ENCODE results near the gene DDIT3.

DNA sequence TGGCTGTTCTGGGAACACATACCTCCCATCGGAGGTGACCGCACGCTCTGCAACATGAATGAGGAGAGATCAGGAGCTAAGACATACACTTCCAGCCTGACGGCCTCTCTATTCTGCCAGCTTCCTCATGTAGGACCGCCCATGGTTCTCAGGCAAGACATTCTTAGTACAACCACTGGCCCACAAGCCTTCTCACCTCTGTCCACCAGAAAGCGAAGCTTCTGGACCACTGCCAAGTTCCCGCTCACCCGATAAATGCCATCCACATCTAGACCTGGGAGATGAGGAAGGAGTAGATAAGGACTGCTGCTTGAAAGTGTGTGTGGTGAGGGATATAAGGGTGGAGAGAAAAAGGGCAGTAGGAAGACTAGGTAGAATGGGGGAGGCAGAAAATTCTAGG lies 45.9 kb downstream of the DDIT3 start:
- TF ChIP-seq, protein P1, sequence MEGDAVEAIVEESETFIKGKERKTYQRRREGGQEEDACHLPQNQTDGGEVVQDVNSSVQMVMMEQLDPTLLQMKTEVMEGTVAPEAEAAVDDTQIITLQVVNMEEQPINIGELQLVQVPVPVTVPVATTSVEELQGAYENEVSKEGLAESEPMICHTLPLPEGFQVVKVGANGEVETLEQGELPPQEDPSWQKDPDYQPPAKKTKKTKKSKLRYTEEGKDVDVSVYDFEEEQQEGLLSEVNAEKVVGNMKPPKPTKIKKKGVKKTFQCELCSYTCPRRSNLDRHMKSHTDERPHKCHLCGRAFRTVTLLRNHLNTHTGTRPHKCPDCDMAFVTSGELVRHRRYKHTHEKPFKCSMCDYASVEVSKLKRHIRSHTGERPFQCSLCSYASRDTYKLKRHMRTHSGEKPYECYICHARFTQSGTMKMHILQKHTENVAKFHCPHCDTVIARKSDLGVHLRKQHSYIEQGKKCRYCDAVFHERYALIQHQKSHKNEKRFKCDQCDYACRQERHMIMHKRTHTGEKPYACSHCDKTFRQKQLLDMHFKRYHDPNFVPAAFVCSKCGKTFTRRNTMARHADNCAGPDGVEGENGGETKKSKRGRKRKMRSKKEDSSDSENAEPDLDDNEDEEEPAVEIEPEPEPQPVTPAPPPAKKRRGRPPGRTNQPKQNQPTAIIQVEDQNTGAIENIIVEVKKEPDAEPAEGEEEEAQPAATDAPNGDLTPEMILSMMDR (IDR thresholded peaks at IDR 0.05 in 8 of 11, conservative IDR thresholded peaks at IDR 0.05 in 3 of 11) = no peak
- TF ChIP-seq POLR2A (IDR thresholded peaks at IDR 0.05) (no peak), POLR2AphosphoS5 (IDR thresholded peaks at IDR 0.05) (peak in 1 of 3 donors; percentile 29)

Data from spleen (tissue), 7 donors.